Activated CD8-positive, alpha-beta T cell treated with anti-CD3 and anti-CD28 coated beads for 36 hours (primary cell): ENCODE data around the gene ETV5. TPM values are rescaled to one million over a fixed set of nuclear protein-coding genes. Genes with fewer than 3 reads are reported as not detected.

Experiments
- ATAC-seq: fragments of 200-7000 bp; cut with Tn5 transposase; one replicate; pipeline ENCODE4 v1.10.0; 2021; ENCODE audit warnings: mild to moderate bottlenecking, moderate library complexity
- CTCF ChIA-PET: fragments of 350-600 bp; sonication (Branson Sonifier 250); formaldehyde crosslinking; loops from one replicate; lab custom pipeline; 2021; ENCODE audit warnings: antibody characterized with exemption; lab: Charles Lee
- POLR2A ChIA-PET: fragments of 350-600 bp; sonication (Branson Sonifier 250); formaldehyde crosslinking; loops from one replicate; lab custom pipeline; 2021; ENCODE audit warnings: antibody characterized with exemption; lab: Charles Lee
- DNase-seq: peaks from one replicate; pipeline ENCODE4 v3.0.0-alpha.2; 2020
- H3K27ac Mint-ChIP-seq: one replicate; pipeline ENCODE4 v1.8.0; 2021; ENCODE audit warnings: mild to moderate bottlenecking, mixed read lengths
- H3K27me3 Mint-ChIP-seq: one replicate; pipeline ENCODE4 v1.8.0; 2021; ENCODE audit warnings: mixed read lengths
- H3K36me3 Mint-ChIP-seq: one replicate; pipeline ENCODE4 v1.8.0; 2021; ENCODE audit warnings: low read depth, mixed read lengths
- H3K4me1 Mint-ChIP-seq: one replicate; pipeline ENCODE4 v1.8.0; 2021; ENCODE audit warnings: low read depth, mixed read lengths
- H3K4me3 Mint-ChIP-seq: one replicate; pipeline ENCODE4 v1.8.0; 2021; ENCODE audit warnings: mild to moderate bottlenecking, moderate library complexity, mixed read lengths
- H3K9me3 Mint-ChIP-seq: one replicate; pipeline ENCODE4 v1.8.0; 2021; ENCODE audit warnings: mixed read lengths
- CTCF ChIP-seq: fragments of 200-600 bp; IDR thresholded peaks from one replicate; pipeline ENCODE4 v1.8.0; 2022; ENCODE audit warnings: antibody characterized with exemption, mild to moderate bottlenecking
- intact Hi-C: fragments of 100-400 bp; cut with micrococcal nuclease; formaldehyde crosslinking; loops from one replicate; pipeline ENCODE4 v1.10.0; 2022
- total RNA-seq, 2 experiments: library from RNA; stranded (reverse); gene quantifications; one replicate each; pipeline ENCODE4 v1.2.3, GENCODE V29; 2021

ETV5 gene
- total RNA-seq, 2 experiments from 2014 or later = 0.68 to 1.4 TPM

DNA sequence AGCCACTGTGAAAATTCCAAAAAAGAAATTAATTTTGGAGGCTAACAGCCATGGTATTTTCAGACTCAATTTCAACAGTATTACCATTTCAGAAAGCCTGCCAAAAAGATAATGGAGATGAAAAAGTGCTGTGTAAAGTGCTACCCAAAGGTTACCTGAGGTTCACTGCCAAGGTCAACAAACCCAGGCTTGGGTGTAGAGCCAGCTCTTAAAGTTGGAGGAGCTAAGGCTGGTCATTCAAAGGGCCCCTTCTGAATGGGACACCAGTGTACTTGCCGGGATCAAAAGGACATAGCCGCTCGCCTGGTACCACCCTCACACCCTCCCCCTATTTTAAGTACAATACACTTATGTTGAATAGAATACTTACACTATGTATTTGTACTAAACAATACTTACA is 64.5 kb downstream of the ETV5 start:
- no peak overlapping the region for H3K27ac Mint-ChIP-seq
- no peaks in the 10 kb centered on the region for H3K4me1 Mint-ChIP-seq
- POLR2A ChIA-PET = no interaction called here
- intact Hi-C loops = no loop called here
- no peak overlapping the region for H3K4me3 Mint-ChIP-seq
- CTCF ChIA-PET = interaction anchor here (1.4 kb wide), 1 partner anchor 61 kb away, joined by 5 read pairs; no protein-coding TSS in a partner anchor
- no peak for TF ChIP-seq CTCF
- ATAC-seq (no peak), DNase-seq (no peak)
- no peaks in the 10 kb centered on the region for H3K9me3 Mint-ChIP-seq
- H3K27me3 Mint-ChIP-seq = peaks cover 21% of the 10 kb centered on the region
- no peaks in the 10 kb centered on the region for H3K36me3 Mint-ChIP-seq

DNA sequence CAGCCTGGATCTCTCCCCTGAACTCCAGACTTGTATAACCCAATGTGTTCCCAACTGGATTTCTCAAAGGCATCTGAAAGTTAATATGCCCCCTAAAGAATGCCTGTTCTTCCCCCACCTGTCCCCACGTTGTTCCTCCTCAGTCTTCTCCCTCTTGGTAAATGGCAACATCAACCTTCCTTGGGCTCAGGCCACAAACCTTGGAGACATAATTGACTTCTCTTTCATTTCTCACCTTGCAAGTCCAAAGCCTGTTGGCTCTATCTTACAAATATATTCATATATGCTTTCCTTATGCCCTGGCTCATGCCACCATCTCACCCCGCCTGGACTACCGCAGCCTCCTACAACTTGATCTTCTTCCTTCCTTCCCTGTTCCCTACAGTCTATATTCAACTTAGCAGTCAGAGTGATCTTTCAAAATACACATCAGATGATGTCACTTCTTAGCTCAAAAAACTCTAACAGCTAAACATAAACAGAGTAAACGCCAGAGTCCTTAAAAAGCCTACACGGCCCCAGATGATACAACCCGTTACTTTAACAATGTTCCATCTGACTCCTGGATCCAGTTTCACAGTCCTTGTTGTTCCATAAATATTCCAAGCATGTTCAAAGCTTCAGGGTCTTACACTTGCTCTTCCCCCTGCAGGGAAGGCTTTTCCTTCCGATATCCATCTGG is 66.2 kb downstream of the ETV5 start:
- no peak for ATAC-seq
- peaks cover 19% of the 10 kb centered on the region for H3K27me3 Mint-ChIP-seq

DNA sequence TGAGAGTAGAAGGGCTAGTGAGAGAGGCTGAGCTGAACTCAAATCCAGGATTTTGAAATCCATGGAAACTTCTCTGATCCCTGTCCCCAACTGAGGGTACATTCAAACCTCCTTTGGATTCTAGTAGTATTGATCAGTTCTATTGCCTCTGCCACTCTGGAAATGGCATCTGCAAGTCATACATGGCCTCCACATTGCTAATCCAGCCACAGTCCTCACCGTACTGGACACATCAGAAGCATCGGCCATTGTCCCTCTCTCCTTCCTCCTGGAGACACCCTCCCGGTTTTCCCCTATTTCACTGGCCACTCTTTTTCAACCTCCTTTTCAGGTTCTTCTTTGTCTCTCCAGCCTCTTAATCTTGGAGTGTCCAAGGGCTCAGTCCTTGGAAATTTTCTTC is 66.9 kb downstream of the ETV5 start:
- ATAC-seq (no peak), DNase-seq (no peak)
- H3K27ac Mint-ChIP-seq = no peak overlapping the region
- H3K9me3 Mint-ChIP-seq = no peaks in the 10 kb centered on the region
- H3K36me3 Mint-ChIP-seq = no peaks in the 10 kb centered on the region
- CTCF ChIA-PET = no interaction called here
- TF ChIP-seq CTCF = no peak
- H3K4me1 Mint-ChIP-seq = no peaks in the 10 kb centered on the region
- H3K4me3 Mint-ChIP-seq = no peak overlapping the region
- POLR2A ChIA-PET = no interaction called here
- intact Hi-C loops = no loop called here
- peaks cover 19% of the 10 kb centered on the region for H3K27me3 Mint-ChIP-seq

More for the DNA sequence above, 66.2 kb downstream of the ETV5 start:
- CTCF ChIA-PET = no interaction called here
- Mint-ChIP-seq H3K4me3 (no peak overlapping the region), H3K4me1 (no peaks in the 10 kb centered on the region), H3K9me3 (no peaks in the 10 kb centered on the region), H3K27ac (no peak overlapping the region), H3K36me3 (no peaks in the 10 kb centered on the region)
- no peak for TF ChIP-seq CTCF
- intact Hi-C loops = no loop called here
- no peak for DNase-seq
- POLR2A ChIA-PET = no interaction called here

DNA sequence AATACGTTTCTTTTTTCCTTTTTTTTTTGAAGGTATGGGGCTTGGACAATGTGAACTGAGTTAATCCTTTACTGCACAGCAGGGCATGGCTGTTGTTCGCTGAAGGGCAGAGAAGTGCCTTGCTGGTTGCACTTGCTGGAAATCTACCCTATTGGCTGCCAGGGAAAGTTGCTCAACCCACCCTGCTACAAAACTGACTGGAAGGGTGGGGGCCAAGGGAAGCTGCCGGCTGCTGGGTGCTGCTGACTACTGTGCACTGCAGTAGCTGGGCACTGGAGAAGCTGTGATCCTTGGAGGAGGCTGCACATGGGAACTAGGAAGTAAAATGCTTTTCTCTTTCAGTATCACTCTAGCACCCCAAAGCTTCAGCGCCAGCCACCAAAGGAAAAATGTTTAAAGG is 70.5 kb downstream of the ETV5 start:
- no peaks in the 10 kb centered on the region for H3K9me3 Mint-ChIP-seq
- H3K27me3 Mint-ChIP-seq = peaks cover 12% of the 10 kb centered on the region
- ChIA-PET POLR2A (no interaction called here), CTCF (no interaction called here)
- no peak overlapping the region for H3K4me3 Mint-ChIP-seq
- no peak for TF ChIP-seq CTCF
- intact Hi-C loops = no loop called here
- DNase-seq (no peak), ATAC-seq (no peak)
- H3K4me1 Mint-ChIP-seq = no peaks in the 10 kb centered on the region
- H3K27ac Mint-ChIP-seq = no peak overlapping the region
- no peaks in the 10 kb centered on the region for H3K36me3 Mint-ChIP-seq

GRCh38 chr3:186035277-186035676 is 73.6 kb downstream of the ETV5 start:
- POLR2A ChIA-PET = no interaction called here
- no peaks in the 10 kb centered on the region for H3K4me1 Mint-ChIP-seq
- CTCF ChIA-PET = no interaction called here
- DNase-seq (no peak), ATAC-seq (no peak)
- H3K27me3 Mint-ChIP-seq = peaks cover 5% of the 10 kb centered on the region
- no peak overlapping the region for H3K27ac Mint-ChIP-seq
- no peak overlapping the region for H3K4me3 Mint-ChIP-seq
- intact Hi-C loops = no loop called here
- H3K9me3 Mint-ChIP-seq = no peaks in the 10 kb centered on the region
- H3K36me3 Mint-ChIP-seq = no peaks in the 10 kb centered on the region
- no peak for TF ChIP-seq CTCF
